ENCODE measurements around the gene DRAXIN.

DRAXIN gene

GRCh38 chr1:11721311-11721710, 29.8 kb downstream of the DRAXIN start:
- no peaks in the 10 kb centered on the region for H3K9me3 Mint-ChIP-seq
- H3K36me3 Mint-ChIP-seq (ENCODE audit: low read depth), result no peaks in the 10 kb centered on the region
- H3K4me3 Mint-ChIP-seq, result no peak overlapping the region
- intact Hi-C loops (cut with micrococcal nuclease), result no loop called here
- H3K27ac Mint-ChIP-seq, result no peak overlapping the region
- peaks cover 33% of the 10 kb centered on the region for H3K4me1 Mint-ChIP-seq (ENCODE audit: low read depth)
- H3K27me3 Mint-ChIP-seq, result no peaks in the 10 kb centered on the region

GRCh38 chr1:11722538-11722937, 31.0 kb downstream of the DRAXIN start:
- H3K27ac Mint-ChIP-seq, result no peak overlapping the region
- no peak overlapping the region for H3K4me3 Mint-ChIP-seq
- no peaks in the 10 kb centered on the region for H3K9me3 Mint-ChIP-seq
- no peaks in the 10 kb centered on the region for H3K27me3 Mint-ChIP-seq
- H3K36me3 Mint-ChIP-seq (ENCODE audit: low read depth), result no peaks in the 10 kb centered on the region
- intact Hi-C loops (cut with micrococcal nuclease), result no loop called here
- peaks cover 41% of the 10 kb centered on the region for H3K4me1 Mint-ChIP-seq (ENCODE audit: low read depth)

GRCh38 chr1:11725616-11726015, 34.1 kb downstream of the DRAXIN start:
- Mint-ChIP-seq H3K27ac (peak overlapping the region; percentile 47), H3K4me3 (no peak overlapping the region), H3K9me3 (no peaks in the 10 kb centered on the region), H3K4me1 (ENCODE audit: low read depth) (peaks cover 52% of the 10 kb centered on the region), H3K36me3 (ENCODE audit: low read depth) (no peaks in the 10 kb centered on the region), H3K27me3 (no peaks in the 10 kb centered on the region)
- intact Hi-C loops (cut with micrococcal nuclease), result no loop called here

GRCh38 chr1:11727119-11727518, 35.6 kb downstream of the DRAXIN start:
- Mint-ChIP-seq H3K36me3 (ENCODE audit: low read depth) (no peaks in the 10 kb centered on the region), H3K4me3 (no peak overlapping the region), H3K27ac (no peak overlapping the region), H3K27me3 (no peaks in the 10 kb centered on the region), H3K9me3 (no peaks in the 10 kb centered on the region), H3K4me1 (ENCODE audit: low read depth) (peaks cover 67% of the 10 kb centered on the region)
- intact Hi-C loops (cut with micrococcal nuclease), result no loop called here

- H3K4me1 Mint-ChIP-seq (ENCODE audit: low read depth), result peaks cover 73% of the 10 kb centered on the region
- no peak overlapping the region for H3K27ac Mint-ChIP-seq
- no peaks in the 10 kb centered on the region for H3K36me3 Mint-ChIP-seq (ENCODE audit: low read depth)
- H3K27me3 Mint-ChIP-seq, result no peaks in the 10 kb centered on the region
- H3K4me3 Mint-ChIP-seq, result no peak overlapping the region
- H3K9me3 Mint-ChIP-seq, result no peaks in the 10 kb centered on the region
- intact Hi-C loops (cut with micrococcal nuclease), result no loop called here
Measured at GRCh38 chr1:11728126-11728806, 36.8 kb downstream of the DRAXIN start.

GRCh38 chr1:11729155-11729497, 37.6 kb downstream of the DRAXIN start:
- peak overlapping the region; percentile 30 for H3K27ac Mint-ChIP-seq
- intact Hi-C loops (cut with micrococcal nuclease), result no loop called here
- no peaks in the 10 kb centered on the region for H3K36me3 Mint-ChIP-seq (ENCODE audit: low read depth)
- no peaks in the 10 kb centered on the region for H3K27me3 Mint-ChIP-seq
- no peaks in the 10 kb centered on the region for H3K9me3 Mint-ChIP-seq
- peaks cover 73% of the 10 kb centered on the region for H3K4me1 Mint-ChIP-seq (ENCODE audit: low read depth)
- no peak overlapping the region for H3K4me3 Mint-ChIP-seq

GRCh38 chr1:11729498-11730428, 38.3 kb downstream of the DRAXIN start:
- H3K9me3 Mint-ChIP-seq, result no peaks in the 10 kb centered on the region
- peak overlapping the region; percentile 30 for H3K27ac Mint-ChIP-seq
- intact Hi-C loops (cut with micrococcal nuclease), result no loop called here
- H3K4me1 Mint-ChIP-seq (ENCODE audit: low read depth), result peaks cover 67% of the 10 kb centered on the region
- no peaks in the 10 kb centered on the region for H3K27me3 Mint-ChIP-seq
- H3K36me3 Mint-ChIP-seq (ENCODE audit: low read depth), result no peaks in the 10 kb centered on the region
- peak overlapping the region; percentile 33 for H3K4me3 Mint-ChIP-seq

- intact Hi-C loops (cut with micrococcal nuclease), result no loop called here
- H3K27me3 Mint-ChIP-seq, result no peaks in the 10 kb centered on the region
- H3K9me3 Mint-ChIP-seq, result no peaks in the 10 kb centered on the region
- peak overlapping the region; percentile 30 for H3K27ac Mint-ChIP-seq
- H3K4me1 Mint-ChIP-seq (ENCODE audit: low read depth), result peaks cover 64% of the 10 kb centered on the region
- H3K4me3 Mint-ChIP-seq, result peak overlapping the region; percentile 58
- no peaks in the 10 kb centered on the region for H3K36me3 Mint-ChIP-seq (ENCODE audit: low read depth)
Measured at GRCh38 chr1:11730429-11730891, 39.0 kb downstream of the DRAXIN start.

- H3K9me3 Mint-ChIP-seq, result no peaks in the 10 kb centered on the region
- H3K36me3 Mint-ChIP-seq (ENCODE audit: low read depth), result peaks cover 7% of the 10 kb centered on the region
- peak overlapping the region; percentile 90 for H3K27ac Mint-ChIP-seq
- H3K27me3 Mint-ChIP-seq, result no peaks in the 10 kb centered on the region
- intact Hi-C loops (cut with micrococcal nuclease), result no loop called here
- peak overlapping the region; percentile 81 for H3K4me3 Mint-ChIP-seq
- peaks cover 65% of the 10 kb centered on the region for H3K4me1 Mint-ChIP-seq (ENCODE audit: low read depth)
Measured at GRCh38 chr1:11731691-11732283, 40.3 kb downstream of the DRAXIN start.

GRCh38 chr1:11733306-11733705, 41.8 kb downstream of the DRAXIN start:
- Mint-ChIP-seq H3K27me3 (no peaks in the 10 kb centered on the region), H3K4me1 (ENCODE audit: low read depth) (peaks cover 75% of the 10 kb centered on the region), H3K27ac (no peak overlapping the region), H3K36me3 (ENCODE audit: low read depth) (peaks cover 7% of the 10 kb centered on the region), H3K9me3 (no peaks in the 10 kb centered on the region), H3K4me3 (no peak overlapping the region)
- intact Hi-C loops (cut with micrococcal nuclease), result no loop called here

- Mint-ChIP-seq H3K27me3 (no peaks in the 10 kb centered on the region), H3K9me3 (no peaks in the 10 kb centered on the region), H3K4me3 (peak overlapping the region; percentile 100), H3K27ac (peak overlapping the region; percentile 94), H3K4me1 (ENCODE audit: low read depth) (peaks cover 73% of the 10 kb centered on the region), H3K36me3 (ENCODE audit: low read depth) (peaks cover 7% of the 10 kb centered on the region)
- intact Hi-C loops (cut with micrococcal nuclease), result loop anchor here (5.0 kb wide), 2 partner anchors 72 to 287 kb away; partner anchors contain the start of genes CLCN6 and MTHFR
Measured at GRCh38 chr1:11735531-11735853, 44.0 kb downstream of the DRAXIN start.

GRCh38 chr1:11735854-11736745, 44.6 kb downstream of the DRAXIN start, which contains the start of gene AGTRAP:
TSS of gene AGTRAP (plus strand) at chr1:11736136. CDS start at chr1:11736209, 73 bp downstream.
- peak within 1 kb of the TSS; percentile 94 for H3K27ac Mint-ChIP-seq
- peak within 1 kb of the TSS; percentile 100 for H3K4me3 Mint-ChIP-seq
- H3K9me3 Mint-ChIP-seq, result no peaks in the 10 kb centered on the region
- no peaks in the 10 kb centered on the region for H3K27me3 Mint-ChIP-seq
- intact Hi-C loops (cut with micrococcal nuclease), result loop anchor here (5.0 kb wide), 2 partner anchors 71 to 286 kb away; partner anchors contain the start of genes CLCN6 and MTHFR
- peaks cover 73% of the 10 kb centered on the region for H3K4me1 Mint-ChIP-seq (ENCODE audit: low read depth)
- H3K36me3 Mint-ChIP-seq (ENCODE audit: low read depth), result peaks cover 7% of the 10 kb centered on the region
